Measurements from ENCODE around the gene SLC16A2. TPM values are rescaled to one million over a fixed set of nuclear protein-coding genes. Genes with fewer than 3 reads are reported as not detected.
A peak's percentile ranks its signal among the peaks of the same experiment; 100 is the strongest.

SLC16A2 gene
- total RNA-seq, 1 donor from 2014 or later, result 32.4 TPM

GRCh38 chrX:74420196-74421035, 877 bp upstream of the SLC16A2 start:
- no peak for TF ChIP-seq CTCF (IDR thresholded peaks at IDR 0.05; ENCODE audit: unreplicated experiment)
- no peaks in the 10 kb centered on the region for H3K27me3 Mint-ChIP-seq (ENCODE audit: unreplicated experiment)
- H3K27ac Mint-ChIP-seq (ENCODE audit: unreplicated experiment), result peak overlapping the region; percentile 42
- H3K4me3 Mint-ChIP-seq (ENCODE audit: unreplicated experiment), result peak overlapping the region; percentile 89
- peak; percentile 39 for DNase-seq (ENCODE audit: low spot score)
- no peaks in the 10 kb centered on the region for H3K4me1 Mint-ChIP-seq (ENCODE audit: unreplicated experiment)
- H3K36me3 Mint-ChIP-seq (ENCODE audit: low read depth, unreplicated experiment), result no peaks in the 10 kb centered on the region
- no peaks in the 10 kb centered on the region for H3K9me3 Mint-ChIP-seq (ENCODE audit: unreplicated experiment)

- H3K27me3 Mint-ChIP-seq (ENCODE audit: unreplicated experiment), result no peaks in the 10 kb centered on the region
- H3K4me1 Mint-ChIP-seq (ENCODE audit: unreplicated experiment), result no peaks in the 10 kb centered on the region
- TF ChIP-seq CTCF (IDR thresholded peaks at IDR 0.05; ENCODE audit: unreplicated experiment), result no peak
- peak overlapping the region; percentile 86 for H3K4me3 Mint-ChIP-seq (ENCODE audit: unreplicated experiment)
- no peaks in the 10 kb centered on the region for H3K36me3 Mint-ChIP-seq (ENCODE audit: low read depth, unreplicated experiment)
- no peak for DNase-seq (ENCODE audit: low spot score)
- no peak overlapping the region for H3K27ac Mint-ChIP-seq (ENCODE audit: unreplicated experiment)
- H3K9me3 Mint-ChIP-seq (ENCODE audit: unreplicated experiment), result no peaks in the 10 kb centered on the region
Observed at GRCh38 chrX:74421740-74422352, 553 bp downstream of the SLC16A2 start.

DNA sequence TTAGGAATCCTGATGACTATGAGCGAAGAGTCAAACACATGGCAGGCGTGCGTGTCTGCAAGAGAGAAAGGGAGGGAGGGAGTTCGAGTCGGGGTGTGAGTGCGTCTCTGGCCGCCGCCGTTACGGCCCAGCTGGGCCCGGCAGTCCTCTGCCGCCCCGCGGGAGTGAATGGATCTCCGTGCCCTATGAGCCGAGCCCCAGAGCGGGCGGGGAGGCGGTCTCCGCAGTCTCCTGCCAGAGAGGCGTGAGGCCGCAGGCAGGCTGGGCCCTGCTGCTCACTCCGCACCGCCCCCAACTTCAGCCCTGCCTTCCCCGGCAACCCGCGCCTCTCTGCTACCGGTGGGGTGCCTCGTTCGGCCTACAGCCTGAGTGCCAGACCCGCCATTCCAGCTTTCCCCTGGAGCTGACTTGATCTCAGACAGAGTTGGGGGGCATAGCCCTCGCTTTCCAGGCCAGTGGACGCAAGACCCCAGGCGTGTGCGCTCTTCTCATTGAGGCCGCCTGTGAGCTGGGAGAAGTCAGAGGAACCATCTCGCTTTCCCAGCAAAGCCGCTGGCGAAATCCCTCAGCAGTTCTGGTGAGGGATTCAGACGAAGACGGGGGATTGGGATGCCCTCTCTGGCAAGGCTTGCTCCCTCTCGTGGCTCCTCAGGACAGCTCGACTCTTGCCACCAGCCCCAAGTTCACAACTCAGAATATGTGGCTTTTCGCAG, 1.4 kb downstream of the SLC16A2 start:
- no peaks in the 10 kb centered on the region for H3K36me3 Mint-ChIP-seq (ENCODE audit: low read depth, unreplicated experiment)
- no peaks in the 10 kb centered on the region for H3K4me1 Mint-ChIP-seq (ENCODE audit: unreplicated experiment)
- TF ChIP-seq CTCF (IDR thresholded peaks at IDR 0.05; ENCODE audit: unreplicated experiment), result no peak
- DNase-seq (ENCODE audit: low spot score), result peak; percentile 44
- no peaks in the 10 kb centered on the region for H3K27me3 Mint-ChIP-seq (ENCODE audit: unreplicated experiment)
- peak overlapping the region; percentile 86 for H3K4me3 Mint-ChIP-seq (ENCODE audit: unreplicated experiment)
- H3K9me3 Mint-ChIP-seq (ENCODE audit: unreplicated experiment), result no peaks in the 10 kb centered on the region
- no peak overlapping the region for H3K27ac Mint-ChIP-seq (ENCODE audit: unreplicated experiment)

- no peak for DNase-seq (ENCODE audit: low spot score)
- H3K36me3 Mint-ChIP-seq (ENCODE audit: low read depth, unreplicated experiment), result no peaks in the 10 kb centered on the region
- H3K4me1 Mint-ChIP-seq (ENCODE audit: unreplicated experiment), result peaks cover 3% of the 10 kb centered on the region
- no peak for TF ChIP-seq CTCF (IDR thresholded peaks at IDR 0.05; ENCODE audit: unreplicated experiment)
- H3K9me3 Mint-ChIP-seq (ENCODE audit: unreplicated experiment), result no peaks in the 10 kb centered on the region
- peak overlapping the region; percentile 81 for H3K4me3 Mint-ChIP-seq (ENCODE audit: unreplicated experiment)
- H3K27ac Mint-ChIP-seq (ENCODE audit: unreplicated experiment), result no peak overlapping the region
- H3K27me3 Mint-ChIP-seq (ENCODE audit: unreplicated experiment), result no peaks in the 10 kb centered on the region
Observed at GRCh38 chrX:74423289-74423998, 2.2 kb downstream of the SLC16A2 start.

Measured in endothelial cell (in vitro differentiated cells).